Measurements from ENCODE around the gene GALNT5.

DNA sequence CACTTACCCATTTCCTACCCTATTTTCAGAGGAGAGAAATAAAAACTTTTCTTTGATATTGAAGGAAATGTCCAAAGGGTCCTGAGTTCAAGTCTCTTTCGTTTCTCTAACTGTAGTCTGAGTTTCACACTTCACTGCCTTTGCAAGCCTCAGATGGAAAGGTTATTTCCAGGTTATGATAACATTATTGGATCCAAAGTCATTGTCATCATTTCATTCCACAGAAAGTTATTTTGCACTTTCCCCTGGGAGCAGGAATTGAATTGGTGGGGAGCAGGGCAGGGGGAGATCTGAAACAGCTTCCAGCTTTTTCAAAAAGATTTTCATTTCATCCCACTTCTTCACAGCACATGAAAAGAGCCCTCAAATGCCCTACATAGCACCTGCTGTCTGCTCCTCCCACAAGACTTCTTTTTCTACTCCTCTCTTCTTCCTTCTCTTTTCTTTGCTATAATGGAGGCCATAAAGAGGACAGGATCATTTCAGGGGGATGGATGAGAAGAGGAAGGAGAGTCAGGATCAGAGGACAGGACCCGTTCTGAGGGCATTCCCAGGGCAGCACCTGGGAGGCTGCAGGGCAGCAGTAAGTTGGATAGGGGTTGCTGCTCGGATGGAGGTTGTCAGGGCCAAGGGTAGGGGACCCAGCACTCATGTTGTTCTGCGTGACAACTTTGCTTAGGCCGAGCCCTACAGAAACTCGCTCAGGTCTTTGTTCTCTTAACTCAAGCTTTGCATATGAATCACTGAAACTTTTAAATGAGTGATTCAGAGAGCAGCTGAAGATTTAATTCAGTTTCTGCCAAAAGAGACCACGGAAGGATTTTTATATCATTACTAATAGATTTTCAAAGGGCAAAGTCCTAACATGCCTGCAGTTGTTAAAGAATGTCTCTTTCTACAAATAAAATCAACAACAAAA lies 11.4 kb upstream of the GALNT5 start:
- TF ChIP-seq, protein P1, sequence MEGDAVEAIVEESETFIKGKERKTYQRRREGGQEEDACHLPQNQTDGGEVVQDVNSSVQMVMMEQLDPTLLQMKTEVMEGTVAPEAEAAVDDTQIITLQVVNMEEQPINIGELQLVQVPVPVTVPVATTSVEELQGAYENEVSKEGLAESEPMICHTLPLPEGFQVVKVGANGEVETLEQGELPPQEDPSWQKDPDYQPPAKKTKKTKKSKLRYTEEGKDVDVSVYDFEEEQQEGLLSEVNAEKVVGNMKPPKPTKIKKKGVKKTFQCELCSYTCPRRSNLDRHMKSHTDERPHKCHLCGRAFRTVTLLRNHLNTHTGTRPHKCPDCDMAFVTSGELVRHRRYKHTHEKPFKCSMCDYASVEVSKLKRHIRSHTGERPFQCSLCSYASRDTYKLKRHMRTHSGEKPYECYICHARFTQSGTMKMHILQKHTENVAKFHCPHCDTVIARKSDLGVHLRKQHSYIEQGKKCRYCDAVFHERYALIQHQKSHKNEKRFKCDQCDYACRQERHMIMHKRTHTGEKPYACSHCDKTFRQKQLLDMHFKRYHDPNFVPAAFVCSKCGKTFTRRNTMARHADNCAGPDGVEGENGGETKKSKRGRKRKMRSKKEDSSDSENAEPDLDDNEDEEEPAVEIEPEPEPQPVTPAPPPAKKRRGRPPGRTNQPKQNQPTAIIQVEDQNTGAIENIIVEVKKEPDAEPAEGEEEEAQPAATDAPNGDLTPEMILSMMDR (conservative IDR thresholded peaks at IDR 0.05 in 1 of 2, IDR thresholded peaks at IDR 0.05 in 1 of 2; ENCODE audit: low read depth in 1 of 2, low read length in 2 of 2) = no peak
- TF ChIP-seq EZH2 (IDR thresholded peaks at IDR 0.05; ENCODE audit: low read length, missing control alignments) = no peak
